Rectal smooth muscle tissue (tissue), 1 donor: Measurements from ENCODE around the gene UTS2B.

Experiments used
- H3K27ac ChIP-seq: one replicate; pipeline ENCODE4 v1.7.0; 2013; ENCODE audit warnings: low read depth, low read length, inconsistent platforms
- H3K27me3 ChIP-seq: one replicate; pipeline ENCODE4 v1.7.0; 2013; ENCODE audit warnings: low read length; ENCODE audit not compliant: control insufficient read depth, insufficient read depth
- H3K36me3 ChIP-seq: one replicate; pipeline ENCODE4 v1.7.0; 2013; ENCODE audit warnings: low read length; ENCODE audit not compliant: control insufficient read depth, insufficient read depth
- H3K4me1 ChIP-seq: one replicate; pipeline ENCODE4 v1.7.0; 2013; ENCODE audit warnings: low read length; ENCODE audit not compliant: control insufficient read depth, insufficient read depth
- H3K4me3 ChIP-seq: one replicate; pipeline ENCODE4 v1.7.0; 2013; ENCODE audit warnings: low read length
- H3K9ac ChIP-seq: one replicate; pipeline ENCODE4 v1.7.0; 2013; ENCODE audit warnings: low read length

Gene UTS2B

DNA sequence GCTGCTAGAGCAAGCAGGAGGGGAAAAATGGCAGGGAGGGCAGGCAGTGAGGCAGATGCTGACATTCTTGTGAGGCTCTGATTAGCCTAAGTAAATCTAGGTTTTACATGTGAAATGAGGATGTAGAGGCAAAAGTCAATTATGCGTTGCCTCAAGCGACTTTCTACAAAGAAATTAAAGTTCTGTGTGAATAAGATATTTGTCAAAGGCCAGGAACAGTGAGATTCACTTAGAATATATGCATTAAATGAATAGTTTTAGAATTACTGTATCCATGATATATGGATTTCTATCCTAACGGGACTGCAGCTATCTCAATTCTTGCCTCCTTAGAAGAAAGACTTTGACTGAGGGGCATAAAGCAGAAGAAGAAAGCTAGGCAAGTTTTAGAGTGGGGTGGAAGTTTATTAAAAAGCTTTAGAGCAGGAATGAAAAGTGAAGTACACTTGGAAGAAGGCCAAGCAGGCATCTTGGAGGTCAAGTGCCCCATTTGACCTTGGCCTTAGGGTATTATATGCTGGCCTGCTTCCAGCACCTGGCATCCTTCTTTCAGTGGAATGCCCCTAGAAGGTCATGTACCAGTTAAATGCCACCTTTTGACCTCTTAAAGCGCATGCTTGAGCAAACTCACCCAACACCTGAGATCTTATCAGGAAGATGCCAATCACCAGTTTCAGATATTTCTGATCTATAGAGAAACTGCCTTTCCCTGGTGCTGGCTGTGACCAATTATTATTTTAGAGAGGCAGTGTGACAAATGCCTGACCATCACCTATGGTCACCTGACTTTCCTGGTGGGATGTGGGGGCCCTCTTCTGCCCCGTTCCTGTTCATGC, 93.1 kb downstream of the UTS2B start:
- no peaks in the 10 kb centered on the region for H3K4me1 ChIP-seq
- H3K36me3 ChIP-seq = no peaks in the 10 kb centered on the region
- no peak overlapping the region for H3K27ac ChIP-seq
- H3K4me3 ChIP-seq = no peak overlapping the region
- no peaks in the 10 kb centered on the region for H3K27me3 ChIP-seq
- H3K9ac ChIP-seq = no peak overlapping the region

DNA sequence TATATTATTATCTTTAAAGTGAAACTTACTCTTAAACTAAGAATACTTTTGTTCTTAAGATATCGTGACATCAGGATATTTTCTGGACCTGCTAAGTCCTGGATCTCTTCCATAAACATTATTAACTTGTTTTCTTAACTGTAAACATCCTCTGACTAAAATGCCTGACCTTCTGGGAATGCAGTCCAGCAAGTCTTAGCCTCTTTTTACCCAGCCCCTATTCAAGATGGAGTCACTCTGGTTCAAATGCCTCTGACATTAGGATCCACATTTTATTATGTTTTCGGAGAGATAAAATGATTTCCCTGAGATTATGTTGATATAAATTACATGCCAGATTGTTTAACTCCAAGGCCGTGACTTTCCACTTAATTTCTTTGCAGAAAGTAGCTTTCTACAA, 93.7 kb downstream of the UTS2B start:
- H3K4me1 ChIP-seq = no peaks in the 10 kb centered on the region
- no peak overlapping the region for H3K9ac ChIP-seq
- no peaks in the 10 kb centered on the region for H3K36me3 ChIP-seq
- H3K27me3 ChIP-seq = no peaks in the 10 kb centered on the region
- H3K27ac ChIP-seq = no peak overlapping the region
- no peak overlapping the region for H3K4me3 ChIP-seq

DNA sequence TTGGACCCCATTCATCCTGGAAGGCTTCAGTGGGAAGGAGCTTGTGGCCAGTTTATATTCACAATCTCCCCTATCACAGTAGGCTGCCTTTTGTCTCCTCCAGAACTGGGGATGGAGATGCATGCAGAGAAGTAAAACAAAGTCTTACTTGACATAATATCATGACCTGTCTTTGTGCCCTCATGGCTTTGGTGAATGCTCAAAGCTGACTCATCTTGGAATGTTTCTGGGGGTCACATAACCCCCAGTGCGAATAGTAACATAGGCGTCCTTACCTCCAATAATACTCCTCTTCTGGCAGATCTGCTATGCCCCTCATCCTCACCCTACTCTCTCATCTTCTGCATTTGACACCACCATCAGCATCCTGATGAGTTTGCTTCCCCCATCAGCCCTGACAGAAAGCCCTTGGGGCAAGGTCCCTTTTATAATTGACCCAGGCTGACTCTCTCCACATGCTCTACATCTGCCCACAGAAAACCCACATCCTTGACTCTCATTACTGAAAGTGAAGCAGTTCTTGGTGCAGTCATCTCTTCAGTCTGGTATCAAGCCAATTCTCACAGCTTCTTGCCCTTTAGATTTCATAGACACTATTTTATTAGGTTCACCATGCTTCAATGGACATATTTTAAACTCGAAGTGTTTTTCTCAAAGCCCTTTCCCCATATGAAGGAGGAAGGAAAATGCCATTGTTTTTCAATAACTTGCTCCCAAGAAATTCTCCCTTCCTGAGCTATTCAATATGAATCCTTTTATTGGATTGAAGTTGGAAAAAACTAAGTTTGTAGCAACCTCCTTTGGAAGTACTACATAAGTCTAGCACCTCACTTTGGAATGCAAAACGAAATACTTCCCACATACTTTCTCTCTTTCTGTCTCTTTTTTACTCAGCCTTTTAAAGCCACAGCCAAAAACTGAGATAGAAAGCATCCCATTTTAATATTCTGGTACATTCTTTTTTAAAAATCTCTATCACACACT, 94.7 kb downstream of the UTS2B start:
- no peaks in the 10 kb centered on the region for H3K27me3 ChIP-seq
- no peaks in the 10 kb centered on the region for H3K36me3 ChIP-seq
- no peaks in the 10 kb centered on the region for H3K4me1 ChIP-seq
- H3K27ac ChIP-seq = no peak overlapping the region
- H3K9ac ChIP-seq = no peak overlapping the region
- no peak overlapping the region for H3K4me3 ChIP-seq

DNA sequence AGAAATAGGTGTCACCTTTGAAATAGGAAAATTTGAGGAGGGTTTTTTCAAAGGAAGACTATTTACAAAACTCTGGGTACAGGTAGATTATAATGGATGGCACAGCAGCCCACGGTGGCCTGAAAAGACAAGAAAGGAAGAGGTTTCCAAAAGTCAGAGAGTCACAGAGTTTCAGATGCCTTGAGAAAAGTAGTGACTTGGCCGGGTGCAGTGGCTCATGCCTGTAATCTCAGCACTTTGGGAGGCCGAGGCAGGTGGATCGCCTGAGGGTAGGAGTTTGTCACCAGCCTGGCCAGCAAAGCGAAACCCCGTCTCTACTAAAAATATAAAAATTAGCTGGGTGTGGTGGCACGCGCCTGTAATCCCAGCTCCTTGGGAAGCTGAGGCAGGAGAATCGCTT, 96.1 kb downstream of the UTS2B start:
- no peak overlapping the region for H3K4me3 ChIP-seq
- H3K4me1 ChIP-seq = no peaks in the 10 kb centered on the region
- no peak overlapping the region for H3K9ac ChIP-seq
- no peaks in the 10 kb centered on the region for H3K36me3 ChIP-seq
- no peaks in the 10 kb centered on the region for H3K27me3 ChIP-seq
- no peak overlapping the region for H3K27ac ChIP-seq

DNA sequence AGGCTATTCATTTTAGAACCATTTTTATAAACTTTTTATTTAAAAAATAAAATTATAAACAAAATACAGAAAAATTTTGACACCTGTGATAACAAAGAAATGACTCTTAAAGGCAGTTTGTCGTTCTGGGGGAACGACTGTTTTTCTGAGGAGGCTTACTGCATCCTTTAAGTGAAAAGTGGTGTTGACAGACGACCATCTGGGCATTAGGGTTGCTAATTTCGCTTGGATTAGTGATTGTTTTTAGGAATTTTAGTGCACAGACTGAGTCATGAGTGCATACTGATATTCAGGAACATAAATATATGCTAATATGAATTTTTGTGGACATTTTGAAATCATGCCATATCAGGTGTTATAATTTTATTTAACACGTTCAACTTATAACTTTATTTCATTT, 102.8 kb downstream of the UTS2B start:
- Histone ChIP-seq H3K27me3 (no peaks in the 10 kb centered on the region), H3K4me3 (no peak overlapping the region), H3K36me3 (no peaks in the 10 kb centered on the region), H3K9ac (no peak overlapping the region), H3K4me1 (no peaks in the 10 kb centered on the region), H3K27ac (no peak overlapping the region)

DNA sequence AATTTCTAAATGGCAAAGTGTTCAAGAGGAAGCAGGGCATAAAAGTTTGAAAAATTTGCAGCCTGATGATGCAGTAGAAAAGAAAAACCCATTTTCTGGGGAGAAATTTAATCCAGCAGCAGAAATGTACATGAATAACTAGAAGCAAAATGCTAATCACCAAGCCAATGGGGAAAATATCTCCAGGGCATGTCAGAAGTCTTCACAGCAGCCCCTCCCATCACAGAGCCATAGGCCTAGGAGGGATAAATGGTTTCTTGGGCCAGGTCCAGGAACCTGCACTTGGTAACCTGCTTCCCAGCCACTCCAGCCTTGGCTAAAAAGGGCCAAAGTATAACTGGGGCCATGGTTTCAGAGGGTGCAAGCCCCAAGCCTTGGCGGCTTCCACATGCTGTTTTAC, 108.7 kb downstream of the UTS2B start:
- H3K4me3 ChIP-seq = no peak overlapping the region
- H3K9ac ChIP-seq = no peak overlapping the region
- H3K27ac ChIP-seq = no peak overlapping the region
- H3K36me3 ChIP-seq = no peaks in the 10 kb centered on the region
- no peaks in the 10 kb centered on the region for H3K27me3 ChIP-seq
- H3K4me1 ChIP-seq = no peaks in the 10 kb centered on the region

DNA sequence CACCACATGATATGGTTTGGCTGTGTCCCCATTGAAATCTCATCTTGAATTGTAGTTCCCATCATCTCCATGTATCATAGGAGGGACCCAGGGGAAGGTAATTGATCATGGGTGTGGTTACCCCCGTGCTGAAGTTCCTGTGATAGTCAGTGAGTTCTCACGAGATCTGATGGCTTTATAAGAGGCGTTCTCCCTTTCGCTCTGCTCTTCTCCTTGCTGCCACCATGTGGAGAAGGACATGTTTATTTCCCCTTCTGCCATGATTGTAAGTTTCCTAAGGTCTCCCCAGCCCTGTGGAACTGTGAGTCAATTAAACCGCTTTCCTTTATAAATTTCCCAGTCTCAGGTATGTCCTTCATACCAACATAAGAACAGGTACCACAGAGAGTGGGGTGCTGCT, 109.4 kb downstream of the UTS2B start:
- no peaks in the 10 kb centered on the region for H3K36me3 ChIP-seq
- no peak overlapping the region for H3K9ac ChIP-seq
- no peak overlapping the region for H3K27ac ChIP-seq
- no peaks in the 10 kb centered on the region for H3K4me1 ChIP-seq
- no peak overlapping the region for H3K4me3 ChIP-seq
- H3K27me3 ChIP-seq = no peaks in the 10 kb centered on the region

DNA sequence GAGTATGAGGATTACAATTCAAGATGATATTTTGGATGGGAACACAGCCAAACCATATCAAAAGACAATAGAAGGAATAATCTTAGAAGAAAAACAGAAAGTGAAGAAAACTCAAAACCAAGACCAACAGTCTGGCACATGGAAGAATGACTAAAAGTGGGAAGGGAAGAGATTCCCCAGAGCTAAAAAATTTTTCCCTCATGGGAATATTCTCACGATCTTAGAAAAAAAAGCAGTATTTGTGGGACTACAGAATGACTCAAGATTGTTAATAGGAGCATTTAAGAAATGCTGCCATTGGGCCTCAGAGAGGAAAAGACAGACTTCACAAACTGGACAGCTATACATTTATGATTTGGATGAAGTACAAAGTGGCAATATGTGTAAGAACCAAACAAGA, 113.0 kb downstream of the UTS2B start:
- no peaks in the 10 kb centered on the region for H3K27me3 ChIP-seq
- no peaks in the 10 kb centered on the region for H3K36me3 ChIP-seq
- no peaks in the 10 kb centered on the region for H3K4me1 ChIP-seq
- H3K9ac ChIP-seq = no peak overlapping the region
- H3K4me3 ChIP-seq = no peak overlapping the region
- H3K27ac ChIP-seq = no peak overlapping the region
